Fibroblast of lung (primary cell): ENCODE measurements around the gene WNT3. TPM values are rescaled to one million over a fixed set of nuclear protein-coding genes. Genes with fewer than 3 reads are reported as not detected.

Experiments used
- DNase-seq, 2 donors: peaks; one replicate each; pipeline versions ENCODE4 v3.0.0 to v3.0.0-alpha.2; 2010; ENCODE audit warnings: low read depth in 2 of 2
- H2AFZ ChIP-seq: 2 replicates; pipeline ENCODE4 v1.5.1; 2012; ENCODE audit warnings: low read length, control low read depth, inconsistent platforms
- H3K27ac ChIP-seq: 2 replicates; pipeline ENCODE4 v1.5.1; 2011; ENCODE audit warnings: low read length, control low read depth; ENCODE audit not compliant: insufficient read depth
- H3K27me3 ChIP-seq: 2 replicates; pipeline ENCODE4 v1.5.1; 2011; ENCODE audit warnings: mild to moderate bottlenecking, low read length; ENCODE audit not compliant: control insufficient read depth, insufficient read depth
- H3K36me3 ChIP-seq: 2 replicates; pipeline ENCODE4 v1.5.1; 2011; ENCODE audit warnings: low read length; ENCODE audit not compliant: control insufficient read depth, insufficient read depth
- H3K4me1 ChIP-seq: 2 replicates; pipeline ENCODE4 v1.5.1; 2011; ENCODE audit warnings: low read length; ENCODE audit not compliant: control insufficient read depth, insufficient read depth; ENCODE audit errors: extremely low read depth
- H3K4me2 ChIP-seq: 2 replicates; pipeline ENCODE4 v1.5.1; 2011; ENCODE audit warnings: low read length, control low read depth; ENCODE audit not compliant: insufficient read depth; ENCODE audit errors: extremely low read depth
- H3K4me3 ChIP-seq, 4 experiments: fragments of 200-600 bp in 1 of 4; sonication (generic) in 1 of 4; replicated peaks in 1 of 4; 2 replicates each; pipeline ENCODE4 v1.5.1; 2011 to 2016; ENCODE audit warnings: low read length in 4 of 4, low read depth in 3 of 4, mild to moderate bottlenecking in 3 of 4, control low read depth in 2 of 4, inconsistent platforms in 1 of 4, mixed read lengths in 1 of 4; ENCODE audit not compliant: insufficient read depth in 1 of 4; ENCODE audit errors: control extremely low read depth in 1 of 4
- H3K79me2 ChIP-seq: 2 replicates; pipeline ENCODE4 v1.5.1; 2012; ENCODE audit warnings: mild to moderate bottlenecking, low read length, inconsistent platforms; ENCODE audit not compliant: control insufficient read depth, insufficient read depth
- H3K9ac ChIP-seq: 2 replicates; pipeline ENCODE4 v1.5.1; 2011; ENCODE audit warnings: mild to moderate bottlenecking, low read length, control low read depth; ENCODE audit not compliant: insufficient read depth
- H3K9me3 ChIP-seq: 2 replicates; pipeline ENCODE4 v1.5.1; 2012; ENCODE audit warnings: low read depth, low read length; ENCODE audit not compliant: control insufficient read depth, insufficient read depth
- H4K20me1 ChIP-seq: 2 replicates; pipeline ENCODE4 v1.5.1; 2011; ENCODE audit warnings: low read length; ENCODE audit not compliant: control insufficient read depth, insufficient read depth; ENCODE audit errors: extremely low read depth
- CTCF ChIP-seq, 2 donors: IDR thresholded peaks in 1 of 2; conservative IDR thresholded peaks in 1 of 2; 1 replicate in 1 of 2; 2 replicates in 1 of 2; pipeline ENCODE4 v1.5.1; 2011 to 2012; ENCODE audit warnings: low read length in 2 of 2, control low read depth in 1 of 2, inconsistent platforms in 1 of 2, low read depth in 1 of 2, mild to moderate bottlenecking in 1 of 2
- EZH2 ChIP-seq: IDR thresholded peaks from 2 replicates; pipeline ENCODE4 v1.5.1; 2012; ENCODE audit warnings: low read length, control low read depth, mild to moderate bottlenecking; ENCODE audit errors: missing control alignments
- polyA plus RNA-seq, 2 donors: library from polyadenylated mRNA; depleted of rRNA in 1 of 2; stranded (reverse) in 1 of 2; unstranded in 1 of 2; fragments of >200 nt; gene quantifications; 2 replicates each; pipeline ENCODE4 v1.2.1, GENCODE V29; 2011 to 2012; ENCODE audit warnings: missing spikeins in 1 of 2
- total RNA-seq: library from RNA; depleted of rRNA; stranded (reverse); fragments of >200 nt; gene quantifications from 2 replicates; pipeline ENCODE4 v1.2.1, GENCODE V29; 2014

WNT3 gene
- total and polyA plus RNA-seq, 2 donors (not counting 1 experiment from before 2014, with no cell fraction given): 1.3 to 1.5 TPM

DNA sequence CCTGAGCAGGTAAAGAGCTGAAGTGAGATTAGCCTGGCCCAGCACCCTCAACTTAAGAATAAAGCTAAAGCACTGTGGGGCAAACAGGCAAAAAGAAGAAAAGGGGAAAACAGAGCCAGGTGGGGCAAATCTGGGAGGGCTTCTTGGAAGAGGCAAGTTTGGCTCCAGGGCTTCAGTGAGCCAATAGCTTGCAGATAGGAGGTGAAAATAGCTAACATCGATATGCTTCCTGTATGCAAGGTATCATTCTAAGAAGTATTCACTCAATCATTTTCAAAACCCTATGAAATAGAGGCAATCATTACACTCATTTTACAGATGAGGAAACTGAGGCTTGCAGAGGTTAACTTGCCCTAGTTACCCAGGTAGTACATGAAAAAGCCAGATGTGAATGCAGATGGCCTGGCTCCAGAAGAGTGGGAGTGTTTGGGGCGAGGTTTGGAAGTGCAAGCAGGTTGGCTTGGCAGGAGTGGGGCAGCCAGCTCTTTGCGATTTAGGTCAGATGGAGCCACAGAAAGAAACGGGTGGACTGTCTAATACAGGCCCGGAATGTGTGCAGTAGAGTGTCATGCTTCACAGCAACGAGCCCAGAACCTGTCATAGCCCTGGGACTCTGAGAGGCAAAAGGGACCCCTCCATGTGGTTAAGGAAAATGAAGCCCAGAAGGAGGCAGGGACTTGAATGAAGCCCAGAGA, 5.7 kb downstream of the WNT3 start:
- no peak overlapping the region for H3K9ac ChIP-seq
- H3K4me2 ChIP-seq: no peak overlapping the region
- no peaks in the 10 kb centered on the region for H3K4me1 ChIP-seq
- no peak overlapping the region for H2AFZ ChIP-seq
- no peak for DNase-seq
- H3K27me3 ChIP-seq: peaks cover 34% of the 10 kb centered on the region
- no peaks in the 10 kb centered on the region for H3K36me3 ChIP-seq
- H3K27ac ChIP-seq: no peak overlapping the region
- no peak overlapping the region for H3K4me3 ChIP-seq
- TF ChIP-seq CTCF (conservative IDR thresholded peaks at IDR 0.05 in 1 of 2, IDR thresholded peaks at IDR 0.05 in 1 of 2; ENCODE audit: low read depth in 1 of 2, low read length in 2 of 2) (no peak), EZH2 (no peak)
- H3K79me2 ChIP-seq: no peaks in the 10 kb centered on the region
- H4K20me1 ChIP-seq: no peaks in the 10 kb centered on the region
- H3K9me3 ChIP-seq: no peaks in the 10 kb centered on the region

- H3K9me3 ChIP-seq: no peaks in the 10 kb centered on the region
- no peaks in the 10 kb centered on the region for H3K4me1 ChIP-seq
- no peak overlapping the region for H3K4me3 ChIP-seq
- H3K27ac ChIP-seq: no peak overlapping the region
- no peak overlapping the region for H3K9ac ChIP-seq
- peaks cover 29% of the 10 kb centered on the region for H3K27me3 ChIP-seq
- TF ChIP-seq CTCF (conservative IDR thresholded peaks at IDR 0.05 in 1 of 2, IDR thresholded peaks at IDR 0.05 in 1 of 2; ENCODE audit: low read depth in 1 of 2, low read length in 2 of 2): no peak
- no peak for TF ChIP-seq EZH2
- DNase-seq: peak in 1 of 2 donors; percentile 86
- no peaks in the 10 kb centered on the region for H3K36me3 ChIP-seq
- no peak overlapping the region for H3K4me2 ChIP-seq
- no peak overlapping the region for H2AFZ ChIP-seq
- H3K79me2 ChIP-seq: no peaks in the 10 kb centered on the region
- no peaks in the 10 kb centered on the region for H4K20me1 ChIP-seq
Measured at GRCh38 chr17:46811978-46812583, 6.4 kb downstream of the WNT3 start.

DNA sequence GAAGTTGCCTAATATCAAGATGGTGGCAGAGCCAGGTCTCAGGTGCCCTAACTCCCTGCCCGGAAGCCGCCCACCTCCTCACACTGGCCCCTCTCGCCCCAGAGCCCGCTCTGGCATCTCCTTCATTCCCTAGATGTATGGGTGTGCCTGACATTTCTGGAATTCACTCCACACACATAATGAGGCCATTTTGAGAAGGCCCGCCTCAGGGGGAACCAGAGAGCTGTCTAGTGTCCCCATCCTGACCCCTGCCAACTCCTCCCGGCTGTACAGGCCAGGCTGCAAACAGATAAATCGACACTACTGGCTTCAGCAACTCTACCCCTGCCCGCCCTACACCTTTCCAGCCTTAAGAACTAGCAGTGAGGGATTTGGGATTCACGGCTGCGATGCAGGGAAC, 7.7 kb downstream of the WNT3 start:
- no peak overlapping the region for H3K4me3 ChIP-seq
- H3K4me2 ChIP-seq: no peak overlapping the region
- no peak overlapping the region for H3K9ac ChIP-seq
- no peaks in the 10 kb centered on the region for H4K20me1 ChIP-seq
- H3K36me3 ChIP-seq: no peaks in the 10 kb centered on the region
- DNase-seq: no peak
- TF ChIP-seq CTCF (conservative IDR thresholded peaks at IDR 0.05 in 1 of 2, IDR thresholded peaks at IDR 0.05 in 1 of 2; ENCODE audit: low read depth in 1 of 2, low read length in 2 of 2) (no peak), EZH2 (no peak)
- peaks cover 23% of the 10 kb centered on the region for H3K27me3 ChIP-seq
- no peaks in the 10 kb centered on the region for H3K9me3 ChIP-seq
- H3K27ac ChIP-seq: no peak overlapping the region
- no peaks in the 10 kb centered on the region for H3K79me2 ChIP-seq
- H2AFZ ChIP-seq: no peak overlapping the region
- no peaks in the 10 kb centered on the region for H3K4me1 ChIP-seq
